Parathyroid adenoma (tissue), 2 donors: ENCODE results near the gene SPDYE9.
"Not testable (repeated sequence)": the region's sequence is repeated elsewhere in the genome, so short reads cannot be mapped to it uniquely, and the experiment has no call there.

Experiments
- H2AFZ ChIP-seq: fragments of 300-600 bp; sonication (generic); one replicate; pipeline ENCODE4 v1.7.0; 2017; ENCODE audit warnings: antibody characterized with exemption, mild to moderate bottlenecking
- H3K27ac ChIP-seq: fragments of 300-600 bp; sonication (generic); one replicate; pipeline ENCODE4 v1.7.0; 2017
- H3K27me3 ChIP-seq: fragments of 300-600 bp; sonication (generic); one replicate; pipeline ENCODE4 v1.7.0; 2017; ENCODE audit warnings: low read length; ENCODE audit not compliant: control insufficient read depth, insufficient read depth
- H3K36me3 ChIP-seq: fragments of 300-600 bp; sonication (generic); one replicate; pipeline ENCODE4 v1.7.0; 2017; ENCODE audit warnings: low read length; ENCODE audit not compliant: control insufficient read depth, insufficient read depth
- H3K4me1 ChIP-seq: fragments of 300-600 bp; sonication (generic); one replicate; pipeline ENCODE4 v1.7.0; 2017; ENCODE audit warnings: control low read depth
- H3K4me2 ChIP-seq: fragments of 300-600 bp; sonication (generic); one replicate; pipeline ENCODE4 v1.7.0; 2017; ENCODE audit warnings: low read length
- H3K4me3 ChIP-seq: fragments of 300-600 bp; sonication (generic); one replicate; pipeline ENCODE4 v1.7.0; 2017; ENCODE audit warnings: low read depth, low read length
- H3K79me2 ChIP-seq: fragments of 300-600 bp; sonication (generic); one replicate; pipeline ENCODE4 v1.7.0; 2017; ENCODE audit warnings: control low read depth
- H3K9ac ChIP-seq: fragments of 300-600 bp; sonication (generic); one replicate; pipeline ENCODE4 v1.7.0; 2017; ENCODE audit warnings: mild to moderate bottlenecking
- H3K9me3 ChIP-seq: fragments of 300-600 bp; sonication (generic); one replicate; pipeline ENCODE4 v1.7.0; 2017; ENCODE audit warnings: low read length; ENCODE audit not compliant: control insufficient read depth
- donor health status: primary hyperparathyroidism.

The SPDYE9 gene

GRCh38 chr7:73085938-73086337 lies at the start of gene SPDYE9:
TSS of gene SPDYE9 (minus strand) at chr7:73086038. CDS start at chr7:73084238, 1,800 bp downstream.
- not testable (repeated sequence) for H3K4me1 ChIP-seq, H3K9me3 ChIP-seq, H2AFZ ChIP-seq, H3K27me3 ChIP-seq, H3K36me3 ChIP-seq, H3K4me2 ChIP-seq, H3K79me2 ChIP-seq, H3K4me3 ChIP-seq, H3K27ac ChIP-seq, H3K9ac ChIP-seq

- H3K79me2 ChIP-seq, H2AFZ ChIP-seq, H3K4me3 ChIP-seq: not testable (repeated sequence)
Measured at GRCh38 chr7:73134866-73135265, 49.0 kb upstream of the SPDYE9 start.

GRCh38 chr7:73132651-73133217 lies 46.9 kb upstream of the SPDYE9 start:
- H3K27ac ChIP-seq, H3K9me3 ChIP-seq, H3K9ac ChIP-seq, H3K79me2 ChIP-seq, H3K4me3 ChIP-seq, H3K36me3 ChIP-seq, H3K4me1 ChIP-seq, H3K4me2 ChIP-seq, H3K27me3 ChIP-seq, H2AFZ ChIP-seq: not testable (repeated sequence)

More at GRCh38 chr7:73134866-73135265, 49.0 kb upstream of the SPDYE9 start:
- not testable (repeated sequence) for H3K9ac ChIP-seq, H3K36me3 ChIP-seq, H3K9me3 ChIP-seq, H3K27me3 ChIP-seq, H3K27ac ChIP-seq, H3K4me2 ChIP-seq, H3K4me1 ChIP-seq

- H3K9ac ChIP-seq, H3K9me3 ChIP-seq, H3K27ac ChIP-seq: not testable (repeated sequence)
Measured at GRCh38 chr7:73130612-73131011, 44.8 kb upstream of the SPDYE9 start.

GRCh38 chr7:73124126-73124525 lies 38.3 kb upstream of the SPDYE9 start:
- H2AFZ ChIP-seq, H3K79me2 ChIP-seq, H3K27me3 ChIP-seq, H3K4me2 ChIP-seq, H3K4me1 ChIP-seq, H3K36me3 ChIP-seq, H3K4me3 ChIP-seq, H3K9me3 ChIP-seq, H3K9ac ChIP-seq, H3K27ac ChIP-seq: not testable (repeated sequence)

More at GRCh38 chr7:73130612-73131011, 44.8 kb upstream of the SPDYE9 start:
- not testable (repeated sequence) for H3K27me3 ChIP-seq, H3K4me3 ChIP-seq, H3K36me3 ChIP-seq, H3K4me1 ChIP-seq, H3K79me2 ChIP-seq, H3K4me2 ChIP-seq, H2AFZ ChIP-seq

GRCh38 chr7:73122778-73123447 lies 37.1 kb upstream of the SPDYE9 start:
- not testable (repeated sequence) for H3K9me3 ChIP-seq, H3K79me2 ChIP-seq, H3K27ac ChIP-seq, H3K36me3 ChIP-seq, H3K27me3 ChIP-seq, H3K4me3 ChIP-seq, H3K4me2 ChIP-seq, H3K9ac ChIP-seq, H3K4me1 ChIP-seq, H2AFZ ChIP-seq

- not testable (repeated sequence) for H3K9me3 ChIP-seq, H3K79me2 ChIP-seq, H3K27ac ChIP-seq, H3K4me2 ChIP-seq, H3K4me1 ChIP-seq, H3K4me3 ChIP-seq, H3K9ac ChIP-seq, H3K27me3 ChIP-seq, H2AFZ ChIP-seq, H3K36me3 ChIP-seq
Measured at GRCh38 chr7:73118155-73118554, 32.3 kb upstream of the SPDYE9 start.

GRCh38 chr7:73057811-73058210 lies 28.0 kb downstream of the SPDYE9 start, which contains the start of gene SPDYE11:
TSS of gene SPDYE11 (minus strand) at chr7:73057911. CDS start at chr7:73056111, 1,800 bp downstream.
- not testable (repeated sequence) for H3K36me3 ChIP-seq, H3K79me2 ChIP-seq, H3K27ac ChIP-seq, H3K4me2 ChIP-seq, H3K27me3 ChIP-seq, H3K4me1 ChIP-seq, H3K4me3 ChIP-seq, H3K9ac ChIP-seq, H3K9me3 ChIP-seq, H2AFZ ChIP-seq

GRCh38 chr7:73029666-73030065 lies 56.2 kb downstream of the SPDYE9 start, which contains the start of gene SPDYE8:
TSS of gene SPDYE8 (minus strand) at chr7:73029766. CDS start at chr7:73027966, 1,800 bp downstream.
- H3K4me3 ChIP-seq, H3K36me3 ChIP-seq, H3K4me2 ChIP-seq, H3K9me3 ChIP-seq, H3K27ac ChIP-seq, H3K79me2 ChIP-seq, H3K27me3 ChIP-seq, H3K4me1 ChIP-seq, H2AFZ ChIP-seq, H3K9ac ChIP-seq: not testable (repeated sequence)
